ENCODE measurements around the gene TMEM247. TPM values are rescaled to one million over a fixed set of nuclear protein-coding genes. Genes with fewer than 3 reads are reported as not detected.

The TMEM247 gene
- not detected for total RNA-seq

DNA sequence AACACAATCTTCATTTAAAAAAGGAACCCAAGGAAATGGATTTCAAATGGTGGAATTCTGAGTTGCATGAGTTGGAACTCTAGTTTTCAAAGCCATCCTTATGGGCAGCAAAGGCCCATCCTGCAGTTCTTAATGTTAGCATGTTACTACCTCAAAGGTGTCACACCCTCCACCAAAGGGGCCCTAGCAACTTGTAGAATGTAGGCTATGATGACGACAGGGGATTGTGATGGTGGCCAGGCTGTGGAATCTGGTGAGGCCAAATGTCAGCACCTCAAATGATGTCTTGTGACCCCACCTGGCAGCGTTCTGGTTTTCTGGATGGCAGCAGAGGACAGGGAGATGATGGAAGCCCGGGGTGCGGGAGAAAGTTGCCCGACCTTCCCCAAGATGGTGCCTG is at the start of gene TMEM247:
Gene TMEM247, plus strand, starts transcription at position 301 of the 400 bp plus-strand sequence.
- no peak for DNase-seq
- peaks cover 16% of the 10 kb centered on the region for H3K9me3 Mint-ChIP-seq

DNA sequence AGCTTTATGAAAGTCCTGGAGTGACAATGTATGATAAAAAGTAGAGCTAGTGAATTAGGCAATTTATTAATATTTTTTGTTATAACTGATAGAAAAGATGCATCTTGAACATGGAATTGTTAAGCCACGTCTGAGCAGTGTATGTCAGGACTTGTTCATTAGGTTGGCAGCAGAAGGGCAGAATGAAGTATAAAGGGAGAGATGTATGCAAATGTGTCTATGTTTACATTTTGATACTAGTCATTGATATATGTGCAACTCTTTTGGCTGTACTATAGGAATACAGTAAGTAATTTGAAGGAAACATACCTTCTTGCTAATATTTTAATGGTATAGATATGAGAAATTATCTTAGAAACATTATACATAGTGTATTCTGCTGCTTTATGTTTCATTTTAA is 49.0 kb upstream of the TMEM247 start:
- no peak for DNase-seq
- H3K27me3 Mint-ChIP-seq = no peaks in the 10 kb centered on the region
- no peak overlapping the region for H3K4me3 Mint-ChIP-seq
- H3K27ac Mint-ChIP-seq = no peak overlapping the region
- H3K4me1 Mint-ChIP-seq = peaks cover 28% of the 10 kb centered on the region
- no peaks in the 10 kb centered on the region for H3K9me3 Mint-ChIP-seq
- no peaks in the 10 kb centered on the region for H3K36me3 Mint-ChIP-seq

More for the DNA sequence above, at the start of gene TMEM247:
- peaks cover 6% of the 10 kb centered on the region for H3K36me3 Mint-ChIP-seq
- H3K4me3 Mint-ChIP-seq = no peak within 1 kb of the TSS
- no peak within 1 kb of the TSS for H3K27ac Mint-ChIP-seq
- peaks cover 14% of the 10 kb centered on the region for H3K4me1 Mint-ChIP-seq
- no peaks in the 10 kb centered on the region for H3K27me3 Mint-ChIP-seq

DNA sequence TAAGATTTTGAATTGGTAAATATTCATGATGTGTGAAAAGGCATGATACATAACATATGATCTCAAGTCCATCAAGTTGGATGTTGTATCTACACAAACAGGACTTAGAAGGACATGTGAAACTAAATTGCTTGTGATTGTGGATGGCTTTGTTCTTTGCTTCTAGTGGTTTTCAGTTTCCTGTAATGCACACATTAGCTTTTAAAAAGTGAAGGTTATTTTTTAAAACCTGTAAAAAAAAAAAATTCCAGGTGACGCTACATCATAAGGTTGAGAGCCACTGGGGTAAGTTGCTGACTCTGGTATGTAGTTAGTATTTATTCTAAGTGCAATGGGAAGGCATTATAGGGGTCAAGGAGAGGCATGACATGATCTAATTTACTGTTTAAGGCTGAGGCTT is 48.4 kb upstream of the TMEM247 start:
- H3K36me3 Mint-ChIP-seq = no peaks in the 10 kb centered on the region
- H3K27me3 Mint-ChIP-seq = no peaks in the 10 kb centered on the region
- no peaks in the 10 kb centered on the region for H3K9me3 Mint-ChIP-seq
- H3K4me3 Mint-ChIP-seq = no peak overlapping the region
- peaks cover 28% of the 10 kb centered on the region for H3K4me1 Mint-ChIP-seq
- DNase-seq = no peak
- H3K27ac Mint-ChIP-seq = no peak overlapping the region

DNA sequence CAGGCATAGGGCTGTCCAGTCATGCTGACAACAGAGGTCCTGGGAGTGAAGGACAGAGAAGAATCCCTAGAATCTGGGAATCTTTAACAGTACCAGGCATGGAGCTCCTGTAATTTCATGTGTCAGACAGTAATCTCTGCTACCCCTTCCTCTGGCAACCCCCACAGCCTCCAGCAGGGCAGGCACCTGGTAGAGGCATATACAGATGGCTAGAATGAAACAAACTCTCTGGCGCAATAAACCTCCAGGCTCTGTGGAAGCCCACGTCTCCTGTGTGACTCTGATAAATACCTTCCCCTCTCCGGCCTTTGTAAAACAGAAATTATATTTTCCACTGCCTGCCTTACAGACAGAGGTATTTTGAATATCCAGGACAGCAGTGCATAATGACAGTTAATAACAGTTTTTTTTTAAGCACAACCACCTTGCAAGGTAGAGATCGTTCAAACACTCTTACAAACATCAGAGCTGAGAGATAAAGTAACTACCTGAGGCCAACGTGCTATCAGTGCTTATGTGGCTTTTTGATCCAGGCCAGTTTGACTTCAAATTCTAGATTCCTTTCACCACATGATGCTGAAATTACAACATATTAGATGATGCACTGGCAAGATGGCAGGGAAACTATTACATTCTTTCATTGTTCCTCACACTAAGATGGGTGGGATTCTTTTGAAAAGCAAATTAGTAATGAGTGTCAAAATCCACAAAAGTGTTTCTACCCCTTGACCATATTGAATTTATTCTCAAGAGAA is 47.7 kb upstream of the TMEM247 start:
- no peaks in the 10 kb centered on the region for H3K36me3 Mint-ChIP-seq
- H3K27me3 Mint-ChIP-seq = no peaks in the 10 kb centered on the region
- peaks cover 28% of the 10 kb centered on the region for H3K4me1 Mint-ChIP-seq
- H3K9me3 Mint-ChIP-seq = no peaks in the 10 kb centered on the region
- H3K4me3 Mint-ChIP-seq = no peak overlapping the region
- DNase-seq = no peak
- H3K27ac Mint-ChIP-seq = no peak overlapping the region

DNA sequence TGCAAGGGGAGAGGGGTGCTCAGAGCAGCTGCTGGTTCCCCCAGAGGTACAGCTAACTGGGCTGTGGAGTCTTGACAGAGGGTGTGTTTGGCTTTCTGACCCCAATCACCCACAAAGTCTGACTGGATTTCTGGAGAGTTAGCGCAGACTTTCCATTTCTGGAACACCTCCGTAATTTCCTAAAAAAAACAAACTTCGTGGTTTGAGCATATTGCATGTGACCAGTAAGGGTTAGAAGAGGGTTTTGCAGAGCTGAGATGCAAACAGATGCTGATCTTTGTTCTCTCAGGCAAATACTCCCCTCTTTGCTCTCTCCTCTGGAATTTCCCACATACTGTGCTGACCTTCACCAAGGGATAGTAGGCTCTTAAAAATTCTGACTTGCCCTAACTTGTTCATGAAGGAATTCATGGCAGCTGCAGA is 44.5 kb upstream of the TMEM247 start:
- no peak overlapping the region for H3K4me3 Mint-ChIP-seq
- DNase-seq = no peak
- no peaks in the 10 kb centered on the region for H3K36me3 Mint-ChIP-seq
- no peaks in the 10 kb centered on the region for H3K9me3 Mint-ChIP-seq
- no peak overlapping the region for H3K27ac Mint-ChIP-seq
- no peaks in the 10 kb centered on the region for H3K27me3 Mint-ChIP-seq
- H3K4me1 Mint-ChIP-seq = peaks cover 42% of the 10 kb centered on the region

DNA sequence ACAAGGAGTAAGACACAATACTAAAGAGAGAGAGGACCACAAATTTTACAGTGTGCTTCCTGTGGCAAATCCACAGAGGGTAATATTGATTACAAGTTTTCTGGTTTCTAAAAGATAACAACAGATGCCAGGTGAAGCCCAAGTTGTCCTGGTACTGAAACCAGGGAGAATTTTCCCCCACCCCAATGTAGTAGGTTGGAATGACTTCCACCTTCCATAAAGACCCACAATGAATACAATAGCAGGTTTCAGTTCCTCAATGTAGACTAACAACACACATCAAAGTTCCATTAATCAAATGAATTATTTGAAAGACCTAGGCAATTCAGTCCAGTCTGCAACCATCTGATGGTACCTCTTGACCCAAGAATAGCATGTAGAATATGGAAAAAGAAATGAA is 44.0 kb upstream of the TMEM247 start:
- DNase-seq = no peak
- Mint-ChIP-seq H3K27ac (no peak overlapping the region), H3K36me3 (no peaks in the 10 kb centered on the region), H3K27me3 (no peaks in the 10 kb centered on the region), H3K9me3 (no peaks in the 10 kb centered on the region), H3K4me3 (no peak overlapping the region), H3K4me1 (peaks cover 44% of the 10 kb centered on the region)

DNA sequence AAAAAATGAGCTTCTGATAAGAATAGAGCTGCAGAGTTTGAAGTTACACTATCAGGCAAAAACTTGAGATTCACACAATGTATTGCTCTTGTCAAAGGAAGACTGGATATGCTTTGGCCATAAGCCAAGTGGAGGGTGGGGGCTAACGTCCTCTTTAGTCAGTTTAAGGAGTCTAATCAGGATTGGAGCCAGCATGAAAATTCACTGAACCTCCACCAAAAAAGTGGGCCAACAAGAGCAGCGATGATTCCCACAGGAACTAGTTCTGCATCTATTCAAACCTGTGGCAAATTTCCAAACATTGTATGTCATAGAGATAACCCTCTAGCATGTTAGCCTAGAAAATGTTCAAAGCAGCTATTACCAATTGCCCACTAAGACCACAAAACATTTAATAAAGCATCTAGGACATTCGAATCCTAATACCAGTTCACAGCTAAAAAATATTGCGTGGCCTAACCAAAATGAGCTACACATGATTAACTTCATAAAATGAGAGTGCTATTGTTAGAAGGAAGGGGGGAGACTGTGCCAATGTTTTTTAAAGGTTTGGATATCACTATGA is 43.5 kb upstream of the TMEM247 start:
- Mint-ChIP-seq H3K4me3 (no peak overlapping the region), H3K36me3 (no peaks in the 10 kb centered on the region), H3K4me1 (peaks cover 40% of the 10 kb centered on the region), H3K9me3 (no peaks in the 10 kb centered on the region), H3K27me3 (no peaks in the 10 kb centered on the region), H3K27ac (no peak overlapping the region)
- no peak for DNase-seq

DNA sequence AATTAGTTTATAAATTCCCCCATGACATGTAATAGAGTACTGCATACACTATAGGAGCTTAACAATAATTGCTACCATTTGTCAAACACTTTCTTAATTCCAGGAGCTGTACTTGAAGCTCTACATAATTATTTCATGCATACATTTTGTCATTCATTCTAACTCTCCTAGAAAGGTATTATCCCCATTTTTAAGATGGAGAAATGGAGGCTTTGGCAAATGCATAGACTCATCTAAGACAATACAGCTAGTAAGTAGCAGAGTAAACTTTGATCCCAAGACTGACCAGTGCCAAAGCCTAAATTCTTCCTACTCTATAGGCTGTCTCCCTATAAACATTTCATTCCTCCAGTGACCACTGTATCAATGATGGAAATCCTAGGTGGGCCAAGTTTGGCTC is 42.6 kb upstream of the TMEM247 start:
- peaks cover 32% of the 10 kb centered on the region for H3K4me1 Mint-ChIP-seq
- H3K27me3 Mint-ChIP-seq = no peaks in the 10 kb centered on the region
- DNase-seq = no peak

DNA sequence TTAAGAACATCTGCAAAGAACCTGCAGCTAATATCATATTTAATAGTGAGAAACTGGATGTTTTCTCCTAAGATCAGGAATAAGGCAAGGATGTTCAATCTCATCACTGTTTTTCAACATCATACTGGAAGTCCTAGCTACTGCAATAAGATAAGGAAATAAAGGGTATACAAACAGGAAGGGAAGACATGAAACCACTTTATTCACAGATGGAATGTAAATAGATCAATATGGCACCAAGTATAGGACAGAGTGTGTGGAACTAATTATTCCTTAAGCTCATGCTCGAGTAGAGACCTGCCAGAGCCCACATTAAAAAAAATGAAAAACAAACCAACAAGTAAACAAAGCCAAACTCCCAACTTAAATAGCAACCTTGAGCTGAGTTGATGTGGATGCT is 41.3 kb upstream of the TMEM247 start:
- no peak overlapping the region for H3K27ac Mint-ChIP-seq
- H3K4me1 Mint-ChIP-seq = peaks cover 19% of the 10 kb centered on the region
- no peaks in the 10 kb centered on the region for H3K36me3 Mint-ChIP-seq
- no peak overlapping the region for H3K4me3 Mint-ChIP-seq
- no peak for DNase-seq
- H3K27me3 Mint-ChIP-seq = no peaks in the 10 kb centered on the region
- H3K9me3 Mint-ChIP-seq = no peaks in the 10 kb centered on the region

More for the DNA sequence above, 42.6 kb upstream of the TMEM247 start:
- H3K4me3 Mint-ChIP-seq = no peak overlapping the region
- H3K36me3 Mint-ChIP-seq = no peaks in the 10 kb centered on the region
- no peaks in the 10 kb centered on the region for H3K9me3 Mint-ChIP-seq
- no peak overlapping the region for H3K27ac Mint-ChIP-seq

DNA sequence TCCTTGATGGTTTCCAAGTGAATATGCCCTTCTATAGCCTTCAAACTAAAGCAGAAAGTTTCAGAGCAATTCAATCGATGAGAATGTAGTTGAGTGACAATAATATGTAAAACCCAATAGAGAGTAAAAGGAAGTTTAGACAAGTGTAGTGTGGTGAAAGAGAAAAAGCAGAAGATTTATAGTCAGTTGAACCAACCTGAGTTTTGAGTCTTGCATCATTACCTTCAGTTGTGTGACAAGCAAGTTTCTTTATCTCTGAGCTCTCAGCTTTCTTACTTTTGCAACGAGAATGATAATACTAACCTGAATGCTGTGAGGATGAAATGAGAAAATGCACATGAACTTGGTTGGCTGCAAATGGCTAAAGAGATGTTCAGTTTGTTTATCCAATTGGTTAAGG is 40.6 kb upstream of the TMEM247 start:
- no peaks in the 10 kb centered on the region for H3K36me3 Mint-ChIP-seq
- H3K4me1 Mint-ChIP-seq = peaks cover 18% of the 10 kb centered on the region
- H3K27me3 Mint-ChIP-seq = no peaks in the 10 kb centered on the region
- H3K4me3 Mint-ChIP-seq = no peak overlapping the region
- no peak overlapping the region for H3K27ac Mint-ChIP-seq
- H3K9me3 Mint-ChIP-seq = no peaks in the 10 kb centered on the region
- no peak for DNase-seq

DNA sequence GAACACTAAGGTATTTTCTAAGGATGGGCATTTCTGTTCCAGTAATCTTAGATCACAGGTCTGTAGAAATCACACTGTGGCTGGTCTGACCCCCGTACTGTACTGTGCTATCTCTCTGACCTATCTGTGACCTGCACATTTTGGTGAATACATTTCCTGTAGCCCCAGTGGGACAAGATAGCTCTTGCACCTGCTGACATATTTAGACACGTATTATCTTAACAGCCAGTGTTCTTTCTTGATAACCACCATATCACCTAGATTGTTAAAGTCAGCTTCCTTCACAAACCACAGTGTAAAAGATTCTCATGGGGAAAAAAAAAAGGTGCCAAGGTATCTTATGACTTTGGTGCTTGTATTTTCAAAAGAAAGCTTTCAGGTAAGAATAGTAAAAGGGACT is 39.8 kb upstream of the TMEM247 start:
- peaks cover 18% of the 10 kb centered on the region for H3K4me1 Mint-ChIP-seq
- H3K27ac Mint-ChIP-seq = peak overlapping the region; percentile 2
- DNase-seq = no peak
- H3K36me3 Mint-ChIP-seq = no peaks in the 10 kb centered on the region
- no peaks in the 10 kb centered on the region for H3K27me3 Mint-ChIP-seq
- no peaks in the 10 kb centered on the region for H3K9me3 Mint-ChIP-seq
- no peak overlapping the region for H3K4me3 Mint-ChIP-seq

DNA sequence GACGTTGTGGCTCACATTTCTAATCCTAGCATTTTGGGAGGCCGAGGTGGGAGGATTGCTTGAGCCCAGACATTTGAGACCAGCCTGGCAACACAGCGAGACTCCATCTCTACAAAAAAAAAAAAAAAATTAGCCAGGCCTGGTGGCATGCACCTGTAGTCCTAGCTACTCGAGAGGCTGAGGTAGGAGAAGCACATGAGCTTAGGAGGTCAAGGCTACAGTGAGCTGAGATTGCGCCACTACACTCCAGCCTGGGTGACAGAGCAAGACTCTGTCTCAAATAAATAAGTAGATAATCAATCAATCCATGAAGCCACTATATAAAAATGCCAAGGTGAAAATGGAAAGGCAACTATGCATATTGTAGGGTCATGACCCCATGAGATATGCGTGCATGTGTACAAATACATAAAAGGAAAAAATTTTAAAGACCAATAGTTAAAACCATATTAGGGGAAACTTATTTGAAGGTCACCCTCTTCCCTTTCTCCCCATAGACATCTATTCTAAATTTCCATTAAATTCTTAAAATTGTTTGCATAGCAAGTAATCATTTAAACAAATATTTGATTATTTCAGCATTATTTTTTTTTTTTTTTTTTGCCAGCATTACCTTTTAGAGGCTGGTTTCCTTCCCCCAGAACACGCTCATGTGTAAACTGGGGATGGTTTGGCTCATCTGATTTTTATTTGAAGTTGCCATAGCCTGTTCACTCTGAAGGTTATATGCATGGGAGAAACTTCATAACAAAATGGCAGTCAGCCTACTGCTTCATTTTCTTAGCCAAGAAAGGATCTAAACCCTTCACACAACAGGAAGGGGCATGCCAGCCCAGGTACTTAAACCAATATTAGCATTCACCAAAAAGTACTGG is 37.3 kb upstream of the TMEM247 start:
- H3K36me3 Mint-ChIP-seq = no peaks in the 10 kb centered on the region
- peaks cover 18% of the 10 kb centered on the region for H3K4me1 Mint-ChIP-seq
- H3K27me3 Mint-ChIP-seq = no peaks in the 10 kb centered on the region
- DNase-seq = no peak
- no peak overlapping the region for H3K4me3 Mint-ChIP-seq
- H3K27ac Mint-ChIP-seq = no peak overlapping the region
- H3K9me3 Mint-ChIP-seq = peaks cover 6% of the 10 kb centered on the region

DNA sequence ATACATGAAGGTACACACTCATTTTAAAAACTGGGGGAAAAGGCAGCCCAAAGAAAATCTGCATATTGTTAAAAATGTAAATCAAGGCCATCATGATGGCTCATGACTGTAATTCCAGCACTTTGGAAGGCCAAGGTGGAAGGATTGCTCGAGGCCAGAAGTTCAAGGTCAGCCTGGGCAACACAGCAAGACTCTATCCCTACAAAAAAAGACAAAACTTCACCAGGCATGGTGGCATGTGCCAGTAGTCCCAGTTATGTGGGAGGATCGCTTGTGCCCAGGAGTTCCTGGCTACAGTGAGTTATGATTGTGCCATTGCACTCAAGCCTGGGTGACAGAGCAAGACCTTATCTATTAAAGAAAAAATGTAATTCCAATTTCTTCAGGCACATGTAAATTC is 34.6 kb upstream of the TMEM247 start:
- DNase-seq = no peak
- Mint-ChIP-seq H3K4me3 (no peak overlapping the region), H3K4me1 (peaks cover 5% of the 10 kb centered on the region), H3K27me3 (peaks cover 4% of the 10 kb centered on the region), H3K9me3 (peaks cover 7% of the 10 kb centered on the region), H3K27ac (no peak overlapping the region), H3K36me3 (peaks cover 2% of the 10 kb centered on the region)

DNA sequence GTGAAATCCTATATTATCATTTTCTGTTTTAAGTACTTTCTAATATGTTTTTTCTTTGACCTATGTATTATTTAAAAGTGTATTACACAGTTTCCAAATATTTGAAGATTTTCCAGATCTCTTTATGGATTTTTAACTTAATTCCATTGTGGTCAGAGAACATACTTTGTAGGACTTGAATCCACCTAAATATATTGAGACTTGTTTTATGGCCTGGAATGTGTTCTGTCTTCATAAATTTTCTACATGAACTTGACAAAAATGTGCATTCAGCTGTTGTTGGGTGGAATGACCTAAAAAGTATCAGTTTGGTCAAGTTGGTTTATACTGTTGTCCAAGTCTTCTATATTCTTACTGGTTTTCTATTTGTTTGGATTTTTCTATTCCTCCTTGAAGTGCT is 33.8 kb upstream of the TMEM247 start:
- Mint-ChIP-seq H3K27ac (no peak overlapping the region), H3K4me3 (no peak overlapping the region), H3K4me1 (no peaks in the 10 kb centered on the region), H3K27me3 (peaks cover 4% of the 10 kb centered on the region), H3K36me3 (peaks cover 2% of the 10 kb centered on the region), H3K9me3 (peaks cover 7% of the 10 kb centered on the region)
- DNase-seq = no peak

DNA sequence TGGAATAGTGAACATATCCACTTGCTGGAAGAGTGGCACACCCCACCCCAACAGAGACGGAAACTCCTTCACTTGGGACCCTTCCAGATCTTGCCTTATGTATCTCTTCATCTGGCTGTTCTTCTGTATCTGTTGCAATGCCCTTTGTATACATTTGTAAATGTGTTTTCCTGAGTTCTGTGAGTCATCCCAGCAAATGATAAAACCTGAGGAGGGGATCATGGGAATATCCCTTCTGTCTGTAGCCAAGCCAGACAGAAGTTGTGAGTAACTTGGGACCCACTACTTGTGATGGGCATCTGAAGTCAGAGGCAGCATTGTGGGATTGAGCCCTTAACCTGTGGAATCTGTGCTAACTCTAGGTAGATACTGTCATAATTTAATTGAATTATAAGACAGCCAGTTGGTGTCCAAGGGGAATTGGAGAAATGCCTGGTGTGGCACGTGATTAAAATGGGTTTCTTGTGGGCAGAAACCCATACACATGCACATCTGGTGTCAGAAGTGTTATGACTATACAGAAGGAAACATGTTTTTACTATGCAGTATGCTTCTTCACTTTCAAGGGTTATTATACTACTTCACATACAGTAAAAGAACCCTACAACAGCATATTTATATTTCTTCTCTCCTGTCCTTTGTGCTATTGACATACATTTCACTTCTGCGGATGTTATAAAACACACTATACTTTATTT is 32.3 kb upstream of the TMEM247 start:
- no peak overlapping the region for H3K4me3 Mint-ChIP-seq
- peaks cover 4% of the 10 kb centered on the region for H3K27me3 Mint-ChIP-seq
- no peak overlapping the region for H3K27ac Mint-ChIP-seq
- DNase-seq = no peak
- peaks cover 7% of the 10 kb centered on the region for H3K9me3 Mint-ChIP-seq
- H3K36me3 Mint-ChIP-seq = peaks cover 2% of the 10 kb centered on the region
- no peaks in the 10 kb centered on the region for H3K4me1 Mint-ChIP-seq
